Stomach (tissue), 9 donors: ENCODE results near the gene ANKRD31. TPM values are rescaled to one million over a fixed set of nuclear protein-coding genes. Genes with fewer than 3 reads are reported as not detected.
"Not testable (repeated sequence)": the region's sequence is repeated elsewhere in the genome, so short reads cannot be mapped to it uniquely, and the experiment has no call there.

Source experiments
- DNase-seq, 2 donors: peaks; one replicate each; pipeline versions ENCODE4 v3.0.0 to v3.0.0-alpha.2; 2013 to 2019
- H3K27ac ChIP-seq, 5 donors: fragments of 200-600 bp in 4 of 5; sonication (generic) in 4 of 5; one replicate each; pipeline ENCODE4 v1.5.1; 2013 to 2019; ENCODE audit warnings: mild to moderate bottlenecking in 1 of 5, moderate library complexity in 1 of 5
- H3K27me3 ChIP-seq, 3 donors: fragments of 200-600 bp; sonication (generic); one replicate each; pipeline ENCODE4 v1.5.1; 2017 to 2019; ENCODE audit warnings: mixed run types in 1 of 3
- H3K36me3 ChIP-seq, 4 donors: fragments of 200-600 bp; sonication (generic); 1 replicate in 3 of 4; 2 replicates in 1 of 4; pipeline ENCODE4 v1.5.1; 2016 to 2019
- H3K4me1 ChIP-seq, 4 donors: fragments of 200-600 bp; sonication (generic); one replicate each; pipeline ENCODE4 v1.5.1; 2016 to 2019
- H3K4me3 ChIP-seq, 4 donors: fragments of 200-600 bp; sonication (generic) in 3 of 4; one replicate each; pipeline ENCODE4 v1.5.1; 2016 to 2019; ENCODE audit warnings: mild to moderate bottlenecking in 1 of 4
- H3K9me3 ChIP-seq, 4 donors: fragments of 200-600 bp; sonication (generic); one replicate each; pipeline ENCODE4 v1.5.1; 2016 to 2019
- CTCF ChIP-seq, 7 experiments: fragments of 450-650 bp in 4 of 7; fragments of 200-600 bp in 3 of 7; sonication (generic) in 3 of 7; IDR thresholded peaks; one replicate each; pipeline ENCODE4 v1.5.1; 2016 to 2019; ENCODE audit warnings: antibody characterized with exemption in 7 of 7, control low read depth in 2 of 7, mild to moderate bottlenecking in 1 of 7
- EP300 ChIP-seq: sonication (generic); formaldehyde crosslinking; IDR thresholded peaks from one replicate; pipeline ENCODE4 v1.6.1; 2017; ENCODE audit warnings: antibody characterized with exemption
- POLR2A ChIP-seq, 4 donors: fragments of 450-650 bp; IDR thresholded peaks; one replicate each; pipeline ENCODE4 v1.6.1; 2016; ENCODE audit warnings: antibody characterized with exemption in 4 of 4, control low read depth in 2 of 4, mild to moderate bottlenecking in 1 of 4, moderate library complexity in 1 of 4
- POLR2AphosphoS5 ChIP-seq, 3 donors: sonication (generic); formaldehyde crosslinking; IDR thresholded peaks; one replicate each; pipeline ENCODE4 v1.6.1; 2016; ENCODE audit warnings: antibody characterized with exemption in 3 of 3
- WGBS, 5 donors: extraction: QIAGEN DNeasy Blood & Tissue Kit in 3 of 5; methylation state at CpG; one replicate each; pipeline versions ENCODE4 v1.1.5 to v1.1.7; 2013 to 2018; 5-methylcytosine and 5-hydroxymethylcytosine counted together
- intact Hi-C: fragments of 100-400 bp; cut with DNase I; formaldehyde crosslinking; loops from one replicate; pipeline ENCODE4 v1.15.1; 2023; ENCODE audit warnings: low total_unique reads
- polyA plus RNA-seq, 3 donors: library from polyadenylated mRNA; stranded (reverse); fragments of 200-250 nt; gene quantifications; one replicate each; pipeline ENCODE4 v1.2.3, GENCODE V29; 2013
- total RNA-seq, 5 donors: library from RNA; depleted of rRNA; stranded (reverse); fragments of >200 nt; gene quantifications; one replicate each; pipeline versions ENCODE4 v1.1.0 to v1.2.3, GENCODE V29; 2014 to 2016
- donor health status: healthy with polysubstance abuse.
- donor health status: Bipolar disorder and iron deficiency.
- donor health status: healthy.

Gene ANKRD31
- total and polyA plus RNA-seq, 8 donors, result 0.08 to 1.1 (median 0.14) TPM; not detected in 5

GRCh38 chr5:75089662-75090061, 147.0 kb downstream of the ANKRD31 start:
- no peaks in the 10 kb centered on the region for H3K36me3 ChIP-seq
- H3K4me3 ChIP-seq, result no peak overlapping the region
- no peaks in the 10 kb centered on the region for H3K9me3 ChIP-seq
- intact Hi-C loops, result no loop called here
- TF ChIP-seq POLR2AphosphoS5 (IDR thresholded peaks at IDR 0.05) (no peak), POLR2A (IDR thresholded peaks at IDR 0.05) (no peak), CTCF (IDR thresholded peaks at IDR 0.05) (no peak), EP300 (no peak)
- no peak for DNase-seq
- H3K27ac ChIP-seq, result no peak overlapping the region
- peaks cover 0 to 5% (median 0%) of the 10 kb centered on the region in 4 donors for H3K4me1 ChIP-seq
- 75 to 85% (median 79%) methylated on average over 1 of the region's 1 CpG for WGBS, 5 donors
- H3K27me3 ChIP-seq, result no peaks in the 10 kb centered on the region

- TF ChIP-seq POLR2AphosphoS5 (IDR thresholded peaks at IDR 0.05) (no peak), CTCF (IDR thresholded peaks at IDR 0.05) (no peak), POLR2A (IDR thresholded peaks at IDR 0.05) (no peak), EP300 (no peak)
- H3K27ac ChIP-seq, result no peak overlapping the region
- 42 to 87% (median 72%) methylated on average over 1 of the region's 1 CpG for WGBS, 5 donors
- peaks cover 0 to 5% (median 0%) of the 10 kb centered on the region in 4 donors for H3K4me1 ChIP-seq
- intact Hi-C loops, result no loop called here
- no peaks in the 10 kb centered on the region for H3K27me3 ChIP-seq
- DNase-seq, result no peak
- no peaks in the 10 kb centered on the region for H3K36me3 ChIP-seq
- no peaks in the 10 kb centered on the region for H3K9me3 ChIP-seq
- H3K4me3 ChIP-seq, result no peak overlapping the region
These were observed 147.5 kb downstream of the ANKRD31 start for GRCh38 chr5:75089137-75089536.

GRCh38 chr5:75088648-75089047, 148.0 kb downstream of the ANKRD31 start:
- intact Hi-C loops, result no loop called here
- Histone ChIP-seq H3K27me3 (no peaks in the 10 kb centered on the region), H3K4me3 (no peak overlapping the region), H3K4me1 (peaks cover 0 to 5% (median 0%) of the 10 kb centered on the region in 4 donors), H3K27ac (no peak overlapping the region), H3K36me3 (no peaks in the 10 kb centered on the region), H3K9me3 (no peaks in the 10 kb centered on the region)
- 42 to 69% (median 58%) methylated on average over 3 of the region's 3 CpGs for WGBS, 5 donors
- DNase-seq, result no peak
- TF ChIP-seq POLR2AphosphoS5 (IDR thresholded peaks at IDR 0.05) (no peak), POLR2A (IDR thresholded peaks at IDR 0.05) (no peak), CTCF (IDR thresholded peaks at IDR 0.05) (no peak), EP300 (no peak)

- 54 to 69% (median 58%) methylated on average over 2 of the region's 2 CpGs for WGBS, 5 donors
- Histone ChIP-seq H3K36me3 (no peaks in the 10 kb centered on the region), H3K9me3 (no peaks in the 10 kb centered on the region), H3K4me3 (no peak overlapping the region), H3K27me3 (no peaks in the 10 kb centered on the region), H3K4me1 (peaks cover 0 to 16% (median 0%) of the 10 kb centered on the region in 4 donors), H3K27ac (no peak overlapping the region)
- TF ChIP-seq EP300, result no peak
- no peak for TF ChIP-seq POLR2AphosphoS5 (IDR thresholded peaks at IDR 0.05)
- no peak for TF ChIP-seq POLR2A (IDR thresholded peaks at IDR 0.05)
- no peak for TF ChIP-seq CTCF (IDR thresholded peaks at IDR 0.05)
- intact Hi-C loops, result no loop called here
- no peak for DNase-seq
These were observed 155.2 kb downstream of the ANKRD31 start for GRCh38 chr5:75081510-75081909.

- intact Hi-C loops, result not testable (repeated sequence)
These were observed 157.3 kb downstream of the ANKRD31 start for GRCh38 chr5:75079346-75079745.

More at GRCh38 chr5:75079346-75079745, 157.3 kb downstream of the ANKRD31 start:
- H3K27me3 ChIP-seq, H3K36me3 ChIP-seq, DNase-seq, H3K9me3 ChIP-seq, H3K4me3 ChIP-seq, H3K27ac ChIP-seq: not testable (repeated sequence)
- H3K4me1 ChIP-seq, result peaks cover 0 to 16% (median 0%) of the 10 kb centered on the region in 4 donors
- 85 to 97% (median 91%) methylated on average over 3 of the region's 3 CpGs for WGBS, 5 donors
